GM12892 (cell line): ENCODE results near the gene FRG2C.
"Not testable (repeated sequence)": the region's sequence is repeated elsewhere in the genome, so short reads cannot be mapped to it uniquely, and the experiment has no call there.

Experiments used
- POLR2A ChIP-seq: IDR thresholded peaks from 2 replicates; pipeline ENCODE4 v1.6.1; 2011; ENCODE audit warnings: low read depth, low read length, control low read depth
- POLR2AphosphoS5 ChIP-seq: IDR thresholded peaks from 2 replicates; pipeline ENCODE4 v1.6.1; 2011; ENCODE audit warnings: low read depth, low read length, control low read depth
- TAF1 ChIP-seq: IDR thresholded peaks from 2 replicates; pipeline ENCODE4 v1.6.1; 2011; ENCODE audit warnings: low read depth, mild to moderate bottlenecking, control low read depth, low read length, borderline replicate concordance

- TF ChIP-seq POLR2A, POLR2AphosphoS5, TAF1: not testable (repeated sequence)
Measured at GRCh38 chr3:75672140-75672775, 8.1 kb downstream of the FRG2C start.
